ENCODE data around the gene SMURF2.

DNA sequence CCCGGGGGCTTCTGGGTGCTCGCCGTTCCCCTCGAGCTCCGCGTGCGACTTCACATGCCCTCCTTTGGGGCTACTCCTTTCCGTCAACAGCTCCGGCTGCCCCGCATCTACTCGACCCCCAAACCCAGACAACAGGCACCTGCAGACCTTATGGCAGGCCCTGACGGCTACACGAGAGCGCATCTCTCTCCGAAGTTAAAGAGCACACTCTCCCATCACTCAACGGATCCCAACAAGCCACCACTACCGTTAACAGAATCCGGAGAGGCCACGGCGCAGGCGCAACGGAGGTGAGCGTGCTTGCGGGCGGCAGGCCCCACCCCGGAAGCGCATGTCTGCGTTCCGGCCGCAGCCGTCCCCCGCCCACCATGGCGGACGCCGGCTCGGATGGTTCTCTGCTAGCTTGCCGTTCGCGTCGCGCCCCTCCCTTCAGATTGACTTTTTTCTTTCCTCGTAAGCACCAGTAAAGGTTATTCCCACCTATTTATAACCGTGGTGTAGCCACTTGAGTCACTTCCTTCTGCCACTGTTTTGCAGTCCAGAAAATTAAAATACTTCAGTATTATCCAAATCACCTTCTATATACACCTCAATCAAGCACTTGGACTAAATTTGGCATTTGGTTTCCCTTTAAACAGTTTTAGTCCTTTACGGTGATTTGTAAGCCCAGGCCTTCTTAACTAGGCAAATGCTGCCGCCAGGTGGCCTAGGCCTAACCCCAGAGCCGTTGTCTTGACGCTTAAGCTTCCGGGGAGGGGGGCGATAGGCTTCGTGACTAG is 165.1 kb downstream of the SMURF2 start, which contains the start of gene POLG2:
- TF ChIP-seq JUND (IDR thresholded peaks at IDR 0.05) (peak; percentile 32; the same call in 1 of the 2 replicates), POLR2AphosphoS5 (IDR thresholded peaks at IDR 0.05; ENCODE audit: low read depth, low read length) (peak; percentile 97), CEBPB (IDR thresholded peaks at IDR 0.05; ENCODE audit: low read depth) (no peak), POLR2A (IDR thresholded peaks at IDR 0.05; ENCODE audit: borderline replicate concordance, extremely low read depth, insufficient read depth, insufficient read length) (peak; percentile 96), ELF1 (IDR thresholded peaks at IDR 0.05; ENCODE audit: borderline replicate concordance, low read depth) (peak; percentile 78), RAD21 (IDR thresholded peaks at IDR 0.05; ENCODE audit: low read depth) (peak; percentile 75), EZH2phosphoT487 (IDR thresholded peaks at IDR 0.05; ENCODE audit: borderline replicate concordance) (no peak), YY1 (IDR thresholded peaks at IDR 0.05; ENCODE audit: extremely low read depth, insufficient replicate concordance, low read depth, low read length) (peak; percentile 91), SP1 (IDR thresholded peaks at IDR 0.05; ENCODE audit: low read depth) (peak; percentile 58)
- TF ChIP-seq, protein P1, sequence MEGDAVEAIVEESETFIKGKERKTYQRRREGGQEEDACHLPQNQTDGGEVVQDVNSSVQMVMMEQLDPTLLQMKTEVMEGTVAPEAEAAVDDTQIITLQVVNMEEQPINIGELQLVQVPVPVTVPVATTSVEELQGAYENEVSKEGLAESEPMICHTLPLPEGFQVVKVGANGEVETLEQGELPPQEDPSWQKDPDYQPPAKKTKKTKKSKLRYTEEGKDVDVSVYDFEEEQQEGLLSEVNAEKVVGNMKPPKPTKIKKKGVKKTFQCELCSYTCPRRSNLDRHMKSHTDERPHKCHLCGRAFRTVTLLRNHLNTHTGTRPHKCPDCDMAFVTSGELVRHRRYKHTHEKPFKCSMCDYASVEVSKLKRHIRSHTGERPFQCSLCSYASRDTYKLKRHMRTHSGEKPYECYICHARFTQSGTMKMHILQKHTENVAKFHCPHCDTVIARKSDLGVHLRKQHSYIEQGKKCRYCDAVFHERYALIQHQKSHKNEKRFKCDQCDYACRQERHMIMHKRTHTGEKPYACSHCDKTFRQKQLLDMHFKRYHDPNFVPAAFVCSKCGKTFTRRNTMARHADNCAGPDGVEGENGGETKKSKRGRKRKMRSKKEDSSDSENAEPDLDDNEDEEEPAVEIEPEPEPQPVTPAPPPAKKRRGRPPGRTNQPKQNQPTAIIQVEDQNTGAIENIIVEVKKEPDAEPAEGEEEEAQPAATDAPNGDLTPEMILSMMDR (IDR thresholded peaks at IDR 0.05 in 2 of 3, conservative IDR thresholded peaks at IDR 0.05 in 1 of 3; ENCODE audit: borderline replicate concordance in 1 of 3, insufficient read depth in 1 of 3, low read depth in 2 of 3, low read length in 2 of 3) = peak; percentile 69 to 81 (median 72); a peak in 5 of 6 replicates
- TF ChIP-seq, protein P2, sequence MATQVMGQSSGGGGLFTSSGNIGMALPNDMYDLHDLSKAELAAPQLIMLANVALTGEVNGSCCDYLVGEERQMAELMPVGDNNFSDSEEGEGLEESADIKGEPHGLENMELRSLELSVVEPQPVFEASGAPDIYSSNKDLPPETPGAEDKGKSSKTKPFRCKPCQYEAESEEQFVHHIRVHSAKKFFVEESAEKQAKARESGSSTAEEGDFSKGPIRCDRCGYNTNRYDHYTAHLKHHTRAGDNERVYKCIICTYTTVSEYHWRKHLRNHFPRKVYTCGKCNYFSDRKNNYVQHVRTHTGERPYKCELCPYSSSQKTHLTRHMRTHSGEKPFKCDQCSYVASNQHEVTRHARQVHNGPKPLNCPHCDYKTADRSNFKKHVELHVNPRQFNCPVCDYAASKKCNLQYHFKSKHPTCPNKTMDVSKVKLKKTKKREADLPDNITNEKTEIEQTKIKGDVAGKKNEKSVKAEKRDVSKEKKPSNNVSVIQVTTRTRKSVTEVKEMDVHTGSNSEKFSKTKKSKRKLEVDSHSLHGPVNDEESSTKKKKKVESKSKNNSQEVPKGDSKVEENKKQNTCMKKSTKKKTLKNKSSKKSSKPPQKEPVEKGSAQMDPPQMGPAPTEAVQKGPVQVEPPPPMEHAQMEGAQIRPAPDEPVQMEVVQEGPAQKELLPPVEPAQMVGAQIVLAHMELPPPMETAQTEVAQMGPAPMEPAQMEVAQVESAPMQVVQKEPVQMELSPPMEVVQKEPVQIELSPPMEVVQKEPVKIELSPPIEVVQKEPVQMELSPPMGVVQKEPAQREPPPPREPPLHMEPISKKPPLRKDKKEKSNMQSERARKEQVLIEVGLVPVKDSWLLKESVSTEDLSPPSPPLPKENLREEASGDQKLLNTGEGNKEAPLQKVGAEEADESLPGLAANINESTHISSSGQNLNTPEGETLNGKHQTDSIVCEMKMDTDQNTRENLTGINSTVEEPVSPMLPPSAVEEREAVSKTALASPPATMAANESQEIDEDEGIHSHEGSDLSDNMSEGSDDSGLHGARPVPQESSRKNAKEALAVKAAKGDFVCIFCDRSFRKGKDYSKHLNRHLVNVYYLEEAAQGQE (IDR thresholded peaks at IDR 0.05; ENCODE audit: low read depth) = no peak
- TF ChIP-seq, protein P3, sequence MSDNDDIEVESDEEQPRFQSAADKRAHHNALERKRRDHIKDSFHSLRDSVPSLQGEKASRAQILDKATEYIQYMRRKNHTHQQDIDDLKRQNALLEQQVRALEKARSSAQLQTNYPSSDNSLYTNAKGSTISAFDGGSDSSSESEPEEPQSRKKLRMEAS (IDR thresholded peaks at IDR 0.05) = peak; percentile 87
- TF ChIP-seq, protein P4, sequence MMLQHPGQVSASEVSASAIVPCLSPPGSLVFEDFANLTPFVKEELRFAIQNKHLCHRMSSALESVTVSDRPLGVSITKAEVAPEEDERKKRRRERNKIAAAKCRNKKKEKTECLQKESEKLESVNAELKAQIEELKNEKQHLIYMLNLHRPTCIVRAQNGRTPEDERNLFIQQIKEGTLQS (IDR thresholded peaks at IDR 0.05) = no peak

Data from HCT116 (cell line).